T-helper 1 cell treated with Interleukin-12 subunit alpha and Interleukin-12 subunit beta and Interleukin-4 antibody, amounts not matched to agents 30 μg/mL and 1 μg/mL, for 36 hours (primary cell): ENCODE data around the gene EPHA5.
"Not testable (repeated sequence)": the region's sequence is repeated elsewhere in the genome, so short reads cannot be mapped to it uniquely, and the experiment has no call there.

Experiments
- H3K27ac Mint-ChIP-seq: one replicate; pipeline ENCODE4 v1.8.0; 2021; ENCODE audit warnings: mild to moderate bottlenecking, mixed read lengths
- H3K27me3 Mint-ChIP-seq: one replicate; pipeline ENCODE4 v1.8.0; 2021; ENCODE audit warnings: low read depth, mixed read lengths
- H3K36me3 Mint-ChIP-seq: one replicate; pipeline ENCODE4 v1.8.0; 2021; ENCODE audit warnings: low read depth, mixed read lengths
- H3K4me1 Mint-ChIP-seq: one replicate; pipeline ENCODE4 v1.8.0; 2021; ENCODE audit warnings: low read depth, mixed read lengths
- H3K4me3 Mint-ChIP-seq: one replicate; pipeline ENCODE4 v1.8.0; 2021; ENCODE audit warnings: mild to moderate bottlenecking, moderate library complexity, mixed read lengths
- H3K9me3 Mint-ChIP-seq: one replicate; pipeline ENCODE4 v1.8.0; 2021; ENCODE audit warnings: mixed read lengths

Gene EPHA5

GRCh38 chr4:65337371-65337770, 332.9 kb downstream of the EPHA5 start:
- no peak overlapping the region for H3K4me3 Mint-ChIP-seq
- H3K36me3 Mint-ChIP-seq: no peaks in the 10 kb centered on the region
- no peaks in the 10 kb centered on the region for H3K9me3 Mint-ChIP-seq
- H3K27ac Mint-ChIP-seq: no peak overlapping the region
- no peaks in the 10 kb centered on the region for H3K4me1 Mint-ChIP-seq
- no peaks in the 10 kb centered on the region for H3K27me3 Mint-ChIP-seq

DNA sequence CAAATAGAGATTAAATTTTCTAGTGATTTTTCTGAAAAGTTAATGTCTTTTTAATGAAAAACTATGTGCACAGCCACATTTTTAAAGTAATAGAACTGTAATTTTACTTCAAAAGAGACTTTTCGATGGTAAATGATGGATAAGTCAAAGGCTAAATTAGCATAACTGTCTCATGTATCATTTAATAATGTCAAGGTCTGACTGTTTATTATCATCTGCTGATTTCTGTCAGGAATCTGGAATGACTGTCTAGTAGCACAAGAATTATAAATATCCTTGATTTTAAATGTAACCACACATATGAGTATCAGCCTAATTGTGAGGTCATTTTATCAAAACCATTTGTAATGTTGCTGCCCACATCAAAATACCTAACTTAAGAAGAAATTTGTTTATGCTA, 333.8 kb downstream of the EPHA5 start:
- Mint-ChIP-seq H3K27me3 (no peaks in the 10 kb centered on the region), H3K27ac (no peak overlapping the region), H3K4me3 (no peak overlapping the region), H3K9me3 (no peaks in the 10 kb centered on the region), H3K36me3 (no peaks in the 10 kb centered on the region), H3K4me1 (no peaks in the 10 kb centered on the region)

- Mint-ChIP-seq H3K27me3 (no peaks in the 10 kb centered on the region), H3K9me3 (no peaks in the 10 kb centered on the region), H3K4me1 (no peaks in the 10 kb centered on the region), H3K36me3 (no peaks in the 10 kb centered on the region), H3K27ac (no peak overlapping the region), H3K4me3 (no peak overlapping the region)
Measured at GRCh38 chr4:65316534-65316933, 353.8 kb downstream of the EPHA5 start.

GRCh38 chr4:65311120-65311519, 359.2 kb downstream of the EPHA5 start:
- no peak overlapping the region for H3K27ac Mint-ChIP-seq
- no peak overlapping the region for H3K4me3 Mint-ChIP-seq
- H3K27me3 Mint-ChIP-seq: no peaks in the 10 kb centered on the region
- no peaks in the 10 kb centered on the region for H3K9me3 Mint-ChIP-seq
- no peaks in the 10 kb centered on the region for H3K4me1 Mint-ChIP-seq
- no peaks in the 10 kb centered on the region for H3K36me3 Mint-ChIP-seq

GRCh38 chr4:65310586-65310985, 359.7 kb downstream of the EPHA5 start:
- Mint-ChIP-seq H3K27me3 (no peaks in the 10 kb centered on the region), H3K4me1 (no peaks in the 10 kb centered on the region)

DNA sequence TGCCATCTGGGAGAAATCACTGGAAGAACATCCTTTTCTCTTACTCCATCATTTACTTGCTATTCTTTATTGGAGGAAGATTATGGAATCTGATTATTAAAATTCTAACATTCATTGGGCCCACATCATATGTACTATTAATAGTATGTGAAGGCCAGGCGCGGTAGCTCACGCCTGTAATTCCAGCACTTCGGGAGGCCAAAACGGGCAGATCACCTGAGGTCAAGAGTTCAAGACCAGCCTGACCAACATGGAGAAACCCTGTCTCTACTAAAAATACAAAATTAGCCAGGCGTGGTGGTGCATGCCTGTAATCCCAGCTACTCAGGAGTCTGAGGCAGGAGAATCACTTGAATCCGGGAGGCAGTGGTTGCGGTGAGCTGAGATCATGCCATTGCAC, 361.7 kb downstream of the EPHA5 start:
- H3K4me1 Mint-ChIP-seq, H3K36me3 Mint-ChIP-seq, H3K4me3 Mint-ChIP-seq, H3K9me3 Mint-ChIP-seq, H3K27ac Mint-ChIP-seq, H3K27me3 Mint-ChIP-seq: not testable (repeated sequence)

More at GRCh38 chr4:65310586-65310985, 359.7 kb downstream of the EPHA5 start:
- no peaks in the 10 kb centered on the region for H3K36me3 Mint-ChIP-seq
- H3K27ac Mint-ChIP-seq: no peak overlapping the region
- no peaks in the 10 kb centered on the region for H3K9me3 Mint-ChIP-seq
- no peak overlapping the region for H3K4me3 Mint-ChIP-seq

DNA sequence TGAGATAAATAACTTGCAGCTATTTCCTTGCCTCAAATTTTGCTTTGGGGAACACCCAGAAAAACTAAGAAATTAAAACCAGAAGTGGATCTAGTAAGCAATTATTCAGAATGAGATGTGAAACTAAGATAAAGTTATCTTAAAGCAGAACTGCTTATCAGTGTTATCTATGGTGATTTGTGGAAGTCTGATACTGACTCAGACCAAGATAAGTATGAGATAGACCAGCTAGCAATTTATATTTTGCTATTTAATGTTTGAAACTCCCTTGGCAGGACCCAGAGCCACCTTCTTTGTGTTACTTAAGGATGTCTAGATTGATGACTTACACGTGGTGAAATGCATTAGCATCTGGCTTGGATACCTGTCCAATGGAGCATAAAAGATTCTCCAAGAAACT, 368.1 kb downstream of the EPHA5 start:
- Mint-ChIP-seq H3K9me3 (peaks cover 9% of the 10 kb centered on the region), H3K27me3 (no peaks in the 10 kb centered on the region), H3K4me1 (no peaks in the 10 kb centered on the region), H3K4me3 (no peak overlapping the region), H3K36me3 (no peaks in the 10 kb centered on the region), H3K27ac (no peak overlapping the region)

GRCh38 chr4:65296246-65296645, 374.0 kb downstream of the EPHA5 start:
- H3K4me3 Mint-ChIP-seq: no peak overlapping the region
- no peaks in the 10 kb centered on the region for H3K36me3 Mint-ChIP-seq
- no peaks in the 10 kb centered on the region for H3K27me3 Mint-ChIP-seq
- no peaks in the 10 kb centered on the region for H3K4me1 Mint-ChIP-seq
- peaks cover 15% of the 10 kb centered on the region for H3K9me3 Mint-ChIP-seq
- H3K27ac Mint-ChIP-seq: no peak overlapping the region

- Mint-ChIP-seq H3K4me1 (no peaks in the 10 kb centered on the region), H3K4me3 (no peak overlapping the region), H3K27me3 (no peaks in the 10 kb centered on the region), H3K9me3 (peaks cover 5% of the 10 kb centered on the region), H3K36me3 (no peaks in the 10 kb centered on the region), H3K27ac (no peak overlapping the region)
Measured at GRCh38 chr4:65287071-65287470, 383.2 kb downstream of the EPHA5 start.
